Nephron (organoid): Measurements from ENCODE around the gene FOCAD.

Experiments used
- H3K27ac Mint-ChIP-seq, 3 experiments: 2 replicates each; pipeline ENCODE4 v1.8.0; 2020; ENCODE audit warnings: mixed read lengths in 3 of 3, mild to moderate bottlenecking in 2 of 3, moderate library complexity in 1 of 3
- H3K27me3 Mint-ChIP-seq: 2 replicates; pipeline ENCODE4 v1.8.0; 2021; ENCODE audit warnings: low read depth, mild to moderate bottlenecking, moderate library complexity, mixed read lengths
- H3K36me3 Mint-ChIP-seq: 2 replicates; pipeline ENCODE4 v1.8.0; 2020; ENCODE audit warnings: low read depth, mixed read lengths
- H3K4me1 Mint-ChIP-seq: 2 replicates; pipeline ENCODE4 v1.8.0; 2020; ENCODE audit warnings: mixed read lengths
- H3K4me3 Mint-ChIP-seq, 3 experiments: 2 replicates each; pipeline ENCODE4 v1.8.0; 2020; ENCODE audit warnings: mild to moderate bottlenecking in 3 of 3, mixed read lengths in 3 of 3, moderate library complexity in 2 of 3
- H3K9me3 Mint-ChIP-seq: 2 replicates; pipeline ENCODE4 v1.8.0; 2020; ENCODE audit warnings: mixed read lengths
- TF ChIP-seq, protein P1 (sequence below), 3 experiments: fragments of 200-600 bp; sonication (generic); IDR thresholded peaks; one replicate each; pipeline ENCODE4 v1.5.0; 2021; ENCODE audit warnings: antibody characterized with exemption in 3 of 3; ENCODE audit not compliant: unreplicated experiment in 3 of 3

The FOCAD gene

DNA sequence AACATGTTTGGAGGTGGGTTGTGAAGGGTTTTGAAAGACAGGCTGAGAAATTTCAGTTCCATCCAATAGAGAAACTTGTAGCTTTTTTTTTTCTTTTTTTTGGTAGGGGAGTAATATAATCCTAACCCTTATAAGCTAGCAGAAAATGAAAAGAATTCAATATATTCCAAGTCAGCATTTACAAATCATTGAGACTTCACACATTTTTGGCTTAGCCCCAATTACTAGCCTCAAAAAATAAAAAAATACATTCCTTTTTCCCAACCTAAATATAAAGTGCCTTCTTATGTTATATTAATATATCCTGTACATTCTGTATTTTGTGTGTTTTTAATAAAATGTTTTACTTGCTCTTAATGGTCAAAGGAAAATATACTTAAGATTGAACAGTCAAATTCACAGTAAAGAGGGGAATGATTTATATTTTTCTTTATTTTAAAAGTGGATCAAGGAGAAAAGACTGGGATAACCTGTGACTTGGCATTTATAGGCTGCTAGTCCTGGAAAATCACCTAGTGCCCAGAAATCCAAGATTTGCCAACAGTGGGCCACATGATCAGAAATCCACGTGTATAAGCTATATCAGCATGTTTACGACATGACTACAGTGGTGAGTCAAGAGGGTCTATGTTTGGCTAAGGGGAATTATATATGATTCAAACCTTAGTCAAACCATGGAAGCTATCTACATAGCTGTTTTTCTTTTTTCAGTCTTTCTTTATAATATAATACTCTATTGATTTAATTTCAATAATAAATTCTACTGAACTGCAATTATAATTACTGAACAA lies 332.8 kb downstream of the FOCAD start:
- peaks cover 25% of the 10 kb centered on the region for H3K4me1 Mint-ChIP-seq
- H3K27ac Mint-ChIP-seq, result no peak overlapping the region
- TF ChIP-seq, protein P1, sequence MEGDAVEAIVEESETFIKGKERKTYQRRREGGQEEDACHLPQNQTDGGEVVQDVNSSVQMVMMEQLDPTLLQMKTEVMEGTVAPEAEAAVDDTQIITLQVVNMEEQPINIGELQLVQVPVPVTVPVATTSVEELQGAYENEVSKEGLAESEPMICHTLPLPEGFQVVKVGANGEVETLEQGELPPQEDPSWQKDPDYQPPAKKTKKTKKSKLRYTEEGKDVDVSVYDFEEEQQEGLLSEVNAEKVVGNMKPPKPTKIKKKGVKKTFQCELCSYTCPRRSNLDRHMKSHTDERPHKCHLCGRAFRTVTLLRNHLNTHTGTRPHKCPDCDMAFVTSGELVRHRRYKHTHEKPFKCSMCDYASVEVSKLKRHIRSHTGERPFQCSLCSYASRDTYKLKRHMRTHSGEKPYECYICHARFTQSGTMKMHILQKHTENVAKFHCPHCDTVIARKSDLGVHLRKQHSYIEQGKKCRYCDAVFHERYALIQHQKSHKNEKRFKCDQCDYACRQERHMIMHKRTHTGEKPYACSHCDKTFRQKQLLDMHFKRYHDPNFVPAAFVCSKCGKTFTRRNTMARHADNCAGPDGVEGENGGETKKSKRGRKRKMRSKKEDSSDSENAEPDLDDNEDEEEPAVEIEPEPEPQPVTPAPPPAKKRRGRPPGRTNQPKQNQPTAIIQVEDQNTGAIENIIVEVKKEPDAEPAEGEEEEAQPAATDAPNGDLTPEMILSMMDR (IDR thresholded peaks at IDR 0.05; ENCODE audit: unreplicated experiment in 3 of 3), result no peak
- H3K27me3 Mint-ChIP-seq, result no peaks in the 10 kb centered on the region
- H3K36me3 Mint-ChIP-seq, result peaks cover 22% of the 10 kb centered on the region
- H3K9me3 Mint-ChIP-seq, result peaks cover 2% of the 10 kb centered on the region
- no peak overlapping the region for H3K4me3 Mint-ChIP-seq

DNA sequence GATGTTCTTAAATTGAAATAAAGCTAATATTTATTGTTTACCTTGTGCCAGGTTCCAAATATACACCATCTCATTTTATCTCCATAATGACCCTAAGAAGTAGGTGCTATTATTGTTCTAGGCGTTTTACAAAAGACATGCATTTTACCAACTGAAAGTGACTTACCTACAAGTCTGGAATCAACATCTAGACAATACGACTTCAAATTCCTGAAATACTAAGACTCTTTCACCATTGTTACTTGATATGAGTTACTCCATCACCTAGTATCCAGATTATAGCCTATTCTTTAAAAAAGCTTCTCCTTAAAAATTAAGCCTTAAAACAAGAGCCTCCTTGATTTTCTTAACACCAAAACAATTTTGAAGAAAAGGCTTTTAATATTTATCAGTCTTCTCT lies 334.1 kb downstream of the FOCAD start:
- Mint-ChIP-seq H3K27ac (no peak overlapping the region), H3K27me3 (no peaks in the 10 kb centered on the region), H3K9me3 (peaks cover 7% of the 10 kb centered on the region), H3K4me3 (no peak overlapping the region), H3K36me3 (peaks cover 26% of the 10 kb centered on the region), H3K4me1 (peaks cover 25% of the 10 kb centered on the region)
- TF ChIP-seq, protein P1 (IDR thresholded peaks at IDR 0.05; ENCODE audit: unreplicated experiment in 3 of 3), result no peak

DNA sequence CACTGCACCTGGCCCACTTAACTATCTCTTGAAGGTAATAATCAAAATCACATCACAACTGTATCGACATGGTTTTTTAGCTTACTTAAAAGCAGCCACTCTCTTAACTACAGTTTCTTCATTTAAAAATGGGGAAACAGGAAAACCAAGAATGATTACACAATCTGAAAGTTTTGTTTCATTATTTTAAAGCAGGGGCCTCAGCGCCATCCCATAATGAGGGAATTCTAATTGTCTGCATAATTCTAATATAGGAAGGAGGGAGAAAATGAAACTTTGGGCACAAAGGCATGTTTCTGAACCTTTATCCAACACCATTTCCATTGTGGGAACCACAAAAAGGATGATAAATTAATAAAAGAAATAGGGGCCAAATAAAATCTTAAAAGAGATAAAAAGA lies 339.8 kb downstream of the FOCAD start:
- H3K36me3 Mint-ChIP-seq, result peaks cover 19% of the 10 kb centered on the region
- TF ChIP-seq, protein P1 (IDR thresholded peaks at IDR 0.05; ENCODE audit: unreplicated experiment in 3 of 3), result no peak
- no peaks in the 10 kb centered on the region for H3K27me3 Mint-ChIP-seq
- peaks cover 7% of the 10 kb centered on the region for H3K9me3 Mint-ChIP-seq
- H3K4me3 Mint-ChIP-seq, result no peak overlapping the region
- H3K27ac Mint-ChIP-seq, result no peak overlapping the region
- no peaks in the 10 kb centered on the region for H3K4me1 Mint-ChIP-seq

DNA sequence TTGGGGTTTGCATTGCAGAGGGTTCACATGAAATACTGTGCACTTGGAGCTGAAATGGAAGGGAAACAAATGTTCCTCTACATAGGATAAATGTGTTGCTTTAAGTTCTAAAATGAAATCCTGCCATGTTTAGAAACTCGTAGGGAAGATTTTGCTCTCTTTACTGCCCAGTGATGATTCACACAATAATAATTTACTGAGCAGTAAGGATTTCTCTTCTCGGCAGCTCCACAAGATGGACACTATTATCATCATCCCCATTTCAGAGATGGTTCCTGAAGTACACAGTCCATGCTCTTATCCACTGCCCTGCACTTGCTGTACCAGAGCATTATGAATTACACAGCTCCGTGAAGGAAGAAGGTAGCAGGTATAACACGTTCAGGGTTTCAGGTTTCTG lies 343.2 kb downstream of the FOCAD start:
- H3K36me3 Mint-ChIP-seq, result peaks cover 1% of the 10 kb centered on the region
- no peak overlapping the region for H3K4me3 Mint-ChIP-seq
- TF ChIP-seq, protein P1 (IDR thresholded peaks at IDR 0.05; ENCODE audit: unreplicated experiment in 3 of 3), result no peak
- H3K27me3 Mint-ChIP-seq, result no peaks in the 10 kb centered on the region
- no peaks in the 10 kb centered on the region for H3K4me1 Mint-ChIP-seq
- peaks cover 1% of the 10 kb centered on the region for H3K9me3 Mint-ChIP-seq
- H3K27ac Mint-ChIP-seq, result no peak overlapping the region

DNA sequence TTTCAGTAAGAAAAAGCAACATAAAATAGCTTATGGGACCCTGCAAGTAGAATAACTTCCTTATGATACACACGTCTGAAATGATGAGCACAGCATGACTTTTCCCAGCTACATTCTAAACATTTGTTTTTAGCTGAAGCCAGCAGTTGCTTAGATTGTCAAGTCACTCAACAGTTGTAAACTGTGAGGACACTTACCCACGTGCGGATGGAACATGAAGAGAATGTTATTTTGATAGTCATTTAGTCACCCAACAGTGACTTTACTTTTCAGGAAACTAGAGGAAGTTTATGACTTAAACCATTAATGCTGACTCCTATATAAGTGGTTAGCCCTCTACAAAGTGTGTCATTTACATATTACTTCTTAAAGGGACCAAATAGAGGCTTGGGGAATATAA lies 344.4 kb downstream of the FOCAD start:
- H3K36me3 Mint-ChIP-seq, result no peaks in the 10 kb centered on the region
- no peaks in the 10 kb centered on the region for H3K9me3 Mint-ChIP-seq
- H3K4me3 Mint-ChIP-seq, result no peak overlapping the region

More for the DNA sequence above, 344.4 kb downstream of the FOCAD start:
- TF ChIP-seq, protein P1 (IDR thresholded peaks at IDR 0.05; ENCODE audit: unreplicated experiment in 3 of 3), result no peak
- Mint-ChIP-seq H3K4me1 (no peaks in the 10 kb centered on the region), H3K27ac (no peak overlapping the region), H3K27me3 (peaks cover 6% of the 10 kb centered on the region)
